T-helper 1 cell (primary cell): Measurements from ENCODE around the gene ACTMAP.
"Not testable (repeated sequence)": the region's sequence is repeated elsewhere in the genome, so short reads cannot be mapped to it uniquely, and the experiment has no call there.

Experiments
- DNase-seq, 5 donors: peaks; one replicate each; pipeline ENCODE4 v3.0.0-alpha.2; 2012 to 2020
- total RNA-seq, 4 donors: gene quantifications; one replicate each; lab custom pipeline; 2026; lab: John Stamatoyannopoulos, UW

Gene ACTMAP, protein sequence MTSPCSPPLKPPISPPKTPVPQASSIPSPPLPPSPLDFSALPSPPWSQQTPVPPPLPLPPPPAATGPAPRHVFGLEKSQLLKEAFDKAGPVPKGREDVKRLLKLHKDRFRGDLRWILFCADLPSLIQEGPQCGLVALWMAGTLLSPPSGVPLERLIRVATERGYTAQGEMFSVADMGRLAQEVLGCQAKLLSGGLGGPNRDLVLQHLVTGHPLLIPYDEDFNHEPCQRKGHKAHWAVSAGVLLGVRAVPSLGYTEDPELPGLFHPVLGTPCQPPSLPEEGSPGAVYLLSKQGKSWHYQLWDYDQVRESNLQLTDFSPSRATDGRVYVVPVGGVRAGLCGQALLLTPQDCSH
- 1.6 to 4.6 (median 2.8) reads per million in 4 donors for total RNA-seq

DNA sequence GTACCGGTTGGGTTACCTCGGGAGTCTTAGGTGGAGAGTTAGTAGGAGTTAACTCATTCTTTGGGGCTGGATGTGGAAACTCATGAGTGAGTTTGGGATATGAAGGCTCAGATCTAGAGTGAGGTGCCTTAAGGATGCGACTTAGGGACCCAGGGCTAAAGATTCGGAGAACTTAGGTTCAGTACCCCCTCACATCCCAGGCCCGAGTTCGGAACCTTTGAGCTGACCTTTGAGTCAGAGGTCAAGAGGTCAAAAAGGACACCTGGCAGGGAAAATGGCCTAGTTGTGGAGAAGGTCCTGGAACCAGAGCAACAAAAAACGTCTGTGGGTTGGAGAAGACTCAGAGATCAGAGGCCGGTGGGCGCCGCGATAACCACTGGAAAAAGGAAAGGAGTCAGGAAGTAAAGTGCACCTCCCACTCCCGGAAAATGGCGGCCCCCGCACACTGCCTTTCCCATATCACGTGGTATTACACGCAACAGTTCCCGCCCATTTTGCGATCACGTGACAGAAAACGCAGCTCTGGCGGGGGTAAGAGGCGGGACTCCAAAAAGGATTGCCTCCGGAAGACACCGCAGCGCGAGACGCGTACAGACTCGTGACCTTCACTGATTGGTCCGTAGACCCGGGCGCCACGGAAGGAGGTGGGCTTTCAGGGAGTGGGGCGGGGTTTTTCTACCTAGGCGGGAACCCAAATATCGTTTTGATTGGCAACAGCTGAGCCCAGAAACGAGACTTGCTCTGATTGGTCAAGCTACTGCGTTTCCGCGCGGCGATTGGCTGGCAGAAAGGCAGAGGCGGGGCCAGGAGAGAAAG lies at the start of gene ACTMAP:
TSS of gene ACTMAP (minus strand) at position 420 of the 816 bp plus-strand sequence. CDS start 674 bp downstream, outside the sequence.
- peak; percentile 99 to 100 (median 99) for DNase-seq

DNA sequence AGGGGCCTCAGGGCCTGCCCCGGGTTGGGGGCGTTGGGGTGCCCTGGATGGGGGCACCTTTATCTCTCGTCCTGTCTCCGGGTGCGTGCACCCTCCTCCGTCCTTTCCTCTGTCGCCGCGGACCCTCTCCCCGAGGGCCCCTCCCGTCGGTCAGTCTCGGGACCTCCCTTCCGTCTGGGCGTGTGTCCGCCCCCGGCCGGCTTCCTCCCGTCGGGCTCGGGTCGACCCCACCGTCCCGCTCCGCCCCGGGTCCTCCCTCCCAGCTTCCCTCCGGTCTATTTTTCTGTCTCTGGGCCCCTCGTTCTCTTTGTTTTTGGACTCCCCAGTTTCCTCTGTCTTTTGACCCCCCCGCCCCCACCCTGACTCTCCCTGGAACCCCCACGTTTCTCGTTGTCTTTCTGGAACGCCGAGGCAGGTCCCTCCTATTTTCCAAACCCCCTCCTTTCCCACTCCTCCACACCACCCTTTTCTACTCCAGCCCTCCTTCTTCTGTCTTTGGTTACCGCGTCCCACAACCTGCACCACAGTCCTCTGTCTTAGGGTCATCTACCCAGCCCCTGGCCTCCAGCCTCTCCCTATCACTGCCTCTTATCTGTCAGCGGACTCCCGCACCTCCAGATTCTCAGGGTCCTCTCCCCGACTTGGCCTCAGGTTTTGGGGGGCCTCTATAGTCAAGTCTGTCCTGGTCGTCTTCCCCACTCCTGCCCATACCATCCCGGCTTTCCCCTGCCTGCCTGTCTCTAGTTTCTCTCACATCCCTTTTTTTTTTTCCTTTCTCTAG lies 49.5 kb upstream of the ACTMAP start:
- no peak for DNase-seq

- peak; percentile 100 for DNase-seq
These were observed 48.6 kb upstream of the ACTMAP start, which contains the start of gene EGLN2 for GRCh38 chr19:40798683-40799557. TSS of gene EGLN2 (plus strand) at chr19:40799191. CDS start at chr19:40800573, 1,382 bp downstream.

- DNase-seq: peak; percentile 44 to 78 (median 59)
These were observed 47.8 kb upstream of the ACTMAP start for GRCh38 chr19:40797963-40798682.

DNA sequence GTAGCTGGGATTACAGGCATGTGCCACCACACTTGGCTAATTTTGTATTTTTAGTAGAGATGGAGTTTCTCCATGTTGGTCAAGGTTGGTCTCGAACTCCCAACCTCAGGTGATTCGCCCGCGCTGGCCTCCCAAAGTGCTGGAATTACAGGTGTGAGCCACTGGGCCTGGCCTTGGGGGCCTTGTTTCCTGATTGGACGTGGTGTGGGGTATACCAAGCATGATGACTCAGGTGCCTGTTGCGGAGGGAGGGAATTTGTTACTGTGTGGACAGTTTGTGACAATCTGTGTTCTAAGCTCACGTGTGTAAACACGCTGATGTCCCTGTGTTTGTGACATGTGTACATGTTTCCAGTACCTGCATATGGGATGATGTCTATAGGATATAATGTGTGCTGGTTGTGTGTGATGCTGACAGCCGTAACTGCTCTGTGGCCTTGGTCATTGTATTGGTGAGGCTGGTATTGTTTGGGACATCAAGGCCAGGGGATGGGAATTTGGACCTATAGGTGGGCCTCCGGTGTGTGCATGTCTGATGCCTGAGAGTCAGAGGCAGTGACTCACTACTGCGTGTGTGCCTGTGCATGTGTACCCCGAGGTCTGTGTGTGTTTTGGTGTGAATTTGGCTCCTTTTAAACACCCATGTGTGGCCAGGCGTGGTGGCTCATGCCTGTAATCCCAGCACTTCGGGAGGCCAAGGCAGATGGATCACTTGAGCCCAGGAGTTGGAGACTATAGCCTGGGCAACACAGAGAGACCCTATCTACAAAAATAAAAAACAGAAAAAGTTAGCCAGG lies 47.1 kb upstream of the ACTMAP start:
- DNase-seq: no peak

GRCh38 chr19:40791996-40792395 lies 41.7 kb upstream of the ACTMAP start:
- DNase-seq: no peak

DNA sequence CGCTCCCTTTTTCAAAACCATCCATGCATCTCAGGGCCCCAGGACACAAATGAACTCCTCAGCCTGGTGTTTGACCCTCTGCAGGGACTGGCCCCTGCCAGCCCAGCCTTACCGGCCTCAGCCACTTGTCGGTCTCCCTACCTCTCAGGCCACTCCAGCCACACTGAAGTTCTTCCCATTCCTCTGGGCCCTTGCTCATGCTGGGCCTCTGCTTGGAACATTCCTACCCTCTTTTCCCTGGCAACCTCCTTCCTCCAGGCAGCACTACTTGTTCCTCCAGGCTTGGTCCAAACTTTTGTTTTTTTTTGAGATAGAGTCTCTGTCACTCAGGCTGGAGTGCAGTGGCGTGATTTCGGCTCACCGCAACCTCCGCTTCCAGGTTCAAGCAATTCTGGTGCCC lies 41.1 kb upstream of the ACTMAP start:
- no peak for DNase-seq

- DNase-seq: no peak
These were observed 36.1 kb upstream of the ACTMAP start for GRCh38 chr19:40786060-40787037.

DNA sequence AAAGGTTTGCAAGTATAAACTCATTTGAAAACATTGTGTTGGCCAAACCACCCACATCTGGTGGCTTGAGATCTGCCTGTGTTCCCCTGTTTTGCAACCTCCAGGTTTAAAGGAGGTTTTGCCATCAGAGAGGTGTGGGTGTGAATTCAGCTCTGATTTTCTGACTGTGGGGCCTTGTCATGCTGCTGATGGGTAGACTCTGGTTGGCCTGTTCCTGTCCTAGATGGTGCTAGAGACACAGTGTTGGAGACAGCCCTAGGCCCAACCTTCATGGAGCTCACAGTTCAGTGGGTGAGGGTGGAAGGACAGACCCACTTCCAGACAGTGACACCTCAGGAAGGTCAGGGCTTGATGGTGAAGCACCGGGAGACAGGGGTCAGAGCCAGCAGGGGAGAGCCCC lies 35.2 kb upstream of the ACTMAP start:
- DNase-seq: no peak

DNA sequence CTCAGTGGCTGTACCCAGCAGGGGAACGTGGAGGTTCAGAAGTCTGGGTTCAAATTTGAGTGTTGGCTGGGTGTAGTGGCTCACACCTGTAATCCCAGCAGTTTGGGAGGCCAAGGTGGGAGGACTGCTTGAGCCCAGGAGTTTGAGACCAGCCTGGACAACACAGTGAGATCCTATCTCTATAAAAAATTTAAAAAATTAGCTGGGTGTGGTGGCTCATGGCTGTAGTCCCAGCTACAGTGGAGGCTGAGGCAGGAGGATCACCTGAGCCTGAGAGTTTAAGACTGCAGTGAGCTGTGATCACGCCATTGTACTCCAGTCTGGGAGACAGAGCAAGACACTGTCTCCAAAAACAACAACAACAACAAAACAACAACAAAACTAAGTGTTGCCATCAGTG lies 33.9 kb upstream of the ACTMAP start:
- DNase-seq: not testable (repeated sequence)

DNA sequence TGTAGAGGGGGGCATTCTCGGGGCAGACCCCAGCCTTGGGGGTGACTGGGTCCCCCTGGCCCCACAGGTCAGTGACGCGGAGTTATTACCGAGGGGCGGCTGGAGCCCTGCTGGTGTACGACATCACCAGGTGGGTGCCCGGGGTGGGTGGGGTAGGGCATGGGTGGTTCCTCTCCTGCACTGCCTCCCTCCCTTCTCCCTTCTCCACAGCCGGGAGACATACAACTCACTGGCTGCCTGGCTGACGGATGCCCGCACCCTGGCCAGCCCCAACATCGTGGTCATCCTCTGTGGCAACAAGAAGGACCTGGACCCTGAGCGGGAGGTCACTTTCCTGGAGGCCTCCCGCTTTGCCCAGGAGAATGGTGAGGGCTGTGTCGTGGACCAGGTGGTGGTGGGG lies 33.4 kb upstream of the ACTMAP start:
- no peak for DNase-seq

- DNase-seq: no peak
These were observed 30.9 kb upstream of the ACTMAP start for GRCh38 chr19:40781140-40781539.

DNA sequence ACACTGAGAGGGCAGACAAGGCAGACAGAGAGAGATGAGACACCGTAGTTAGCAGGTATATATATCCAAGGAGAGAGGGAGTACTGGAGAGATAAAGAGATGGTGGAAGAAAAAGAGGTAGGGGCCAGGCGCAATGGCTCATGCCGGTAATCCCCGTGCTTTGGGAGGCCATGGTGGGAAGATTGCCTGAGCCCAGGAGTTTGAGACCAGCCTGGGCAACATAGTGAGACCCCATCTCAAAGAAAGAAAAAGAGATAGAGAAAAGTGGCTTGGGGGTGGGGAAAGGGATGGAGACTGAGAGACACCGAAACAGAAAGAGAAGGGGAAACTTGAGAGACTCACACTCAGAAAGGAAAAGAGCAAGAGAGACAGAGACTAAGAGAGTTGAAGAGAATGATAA lies 30.3 kb upstream of the ACTMAP start:
- DNase-seq: no peak

GRCh38 chr19:40778706-40779284 lies 28.5 kb upstream of the ACTMAP start:
- no peak for DNase-seq

GRCh38 chr19:40777937-40778705 lies 27.8 kb upstream of the ACTMAP start, which contains the start of gene RAB4B:
TSS of gene RAB4B (plus strand) at chr19:40778247. CDS start at chr19:40778376, 129 bp downstream.
- DNase-seq: peak; percentile 100

DNA sequence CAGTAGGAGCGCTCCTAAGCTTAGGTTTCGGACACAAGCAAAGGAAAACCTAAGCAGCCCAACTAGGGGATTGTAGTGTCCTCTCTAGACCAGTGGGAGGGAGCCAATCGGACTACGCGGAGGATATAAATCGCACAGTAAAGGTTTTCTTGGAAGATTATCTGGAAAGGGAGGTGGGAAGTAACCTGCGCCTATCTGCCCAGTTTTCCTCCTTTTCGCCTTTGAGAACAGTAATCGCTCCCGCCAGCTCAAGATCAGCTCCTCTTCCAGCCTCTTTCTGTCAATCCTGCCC lies 27.3 kb upstream of the ACTMAP start:
- DNase-seq: no peak

DNA sequence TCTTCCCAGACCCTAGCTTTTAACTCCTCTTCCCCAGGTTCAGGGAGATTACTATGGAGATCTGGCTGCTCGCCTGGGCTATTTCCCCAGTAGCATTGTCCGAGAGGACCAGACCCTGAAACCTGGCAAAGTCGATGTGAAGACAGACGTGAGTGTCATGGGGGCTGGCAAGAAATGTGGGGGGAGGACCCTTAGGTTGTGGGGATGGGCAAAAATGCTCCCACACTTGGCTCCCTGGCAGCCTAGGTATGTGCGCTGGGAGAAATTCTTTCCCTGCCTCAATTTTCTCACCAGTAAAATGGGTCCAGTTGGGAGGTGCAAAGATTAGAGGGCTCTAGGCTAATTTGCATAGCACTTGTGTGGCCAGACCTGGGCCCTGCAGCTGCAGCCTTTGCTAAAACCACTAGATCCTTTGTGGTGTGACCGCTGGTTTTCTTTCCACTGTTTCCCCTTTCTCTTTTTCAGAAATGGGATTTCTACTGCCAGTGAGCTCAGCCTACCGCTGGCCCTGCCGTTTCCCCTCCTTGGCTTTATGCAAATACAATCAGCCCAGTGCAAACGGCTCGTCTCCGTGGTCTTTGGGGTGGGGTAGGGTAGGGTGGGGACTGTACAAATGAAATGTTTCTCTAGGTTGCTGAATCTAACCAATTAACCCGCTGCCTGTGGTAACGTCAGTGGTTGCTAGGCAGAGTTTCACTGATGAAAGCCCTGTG lies 26.8 kb upstream of the ACTMAP start:
- peak; percentile 60 to 96 (median 82) for DNase-seq
